ENCODE measurements around the gene KRTAP4-6.
"Not testable (repeated sequence)": the region's sequence is repeated elsewhere in the genome, so short reads cannot be mapped to it uniquely, and the experiment has no call there.

Gene KRTAP4-6

DNA sequence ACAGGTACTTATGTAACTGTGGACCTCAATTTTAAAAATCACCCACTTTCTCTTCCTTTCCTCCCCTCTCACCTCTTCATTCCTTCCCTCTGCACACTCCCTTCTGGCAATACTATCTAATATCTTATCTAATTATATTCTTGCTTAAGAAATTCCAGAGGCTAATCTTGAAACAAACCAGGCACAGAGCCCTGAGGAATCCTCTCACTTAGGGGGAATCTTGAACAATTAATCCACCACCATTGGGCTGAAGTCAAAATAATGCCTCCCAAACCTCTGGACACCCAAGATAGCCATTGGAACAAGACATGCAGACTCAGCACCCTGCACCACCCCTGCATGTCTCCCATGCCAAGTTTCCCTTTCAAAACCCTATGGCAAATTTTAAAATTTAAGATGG is 1.0 kb upstream of the KRTAP4-6 start:
- peaks cover 18% of the 10 kb centered on the region for H3K9me3 ChIP-seq (ENCODE audit: insufficient read depth, low read depth, low read length)
- no peak overlapping the region for H3K9ac ChIP-seq (ENCODE audit: low read depth, low read length)
- no peaks in the 10 kb centered on the region for H3K4me1 ChIP-seq (ENCODE audit: insufficient read depth, low read length)
- H3K36me3 ChIP-seq (ENCODE audit: insufficient read depth, low read depth, low read length): no peaks in the 10 kb centered on the region
- no peak overlapping the region for H3K4me3 ChIP-seq (ENCODE audit: low read length)
- no peaks in the 10 kb centered on the region for H3K27me3 ChIP-seq (ENCODE audit: insufficient read depth, low read length)
- no peak overlapping the region for H3K27ac ChIP-seq (ENCODE audit: low read length)

DNA sequence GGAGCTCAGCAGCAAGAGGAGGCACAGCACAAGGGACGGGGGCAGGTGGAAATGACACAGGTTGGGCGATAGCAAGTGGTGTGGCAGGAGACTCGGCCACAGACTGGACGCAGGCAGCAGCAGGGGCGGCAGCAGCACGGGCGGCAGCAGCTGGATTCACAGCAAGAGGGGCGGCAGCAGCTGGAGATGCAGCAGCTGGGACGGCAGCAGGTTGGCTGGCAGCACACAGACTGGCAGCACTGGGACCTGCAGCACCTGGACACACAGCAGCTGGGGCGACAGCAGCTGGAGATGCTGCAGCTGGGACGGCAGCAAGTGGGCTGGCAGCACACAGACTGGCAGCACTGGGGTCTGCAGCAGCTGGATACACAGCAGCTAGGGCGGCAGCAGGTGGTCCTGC is 479 bp downstream of the KRTAP4-6 start:
- H3K36me3 ChIP-seq (ENCODE audit: insufficient read depth, low read depth, low read length); H3K27ac ChIP-seq (ENCODE audit: low read length); H3K4me3 ChIP-seq (ENCODE audit: low read length); H3K27me3 ChIP-seq (ENCODE audit: insufficient read depth, low read length); H3K9ac ChIP-seq (ENCODE audit: low read depth, low read length); H3K4me1 ChIP-seq (ENCODE audit: insufficient read depth, low read length): not testable (repeated sequence)
- H3K9me3 ChIP-seq (ENCODE audit: insufficient read depth, low read depth, low read length): peaks cover 18% of the 10 kb centered on the region

DNA sequence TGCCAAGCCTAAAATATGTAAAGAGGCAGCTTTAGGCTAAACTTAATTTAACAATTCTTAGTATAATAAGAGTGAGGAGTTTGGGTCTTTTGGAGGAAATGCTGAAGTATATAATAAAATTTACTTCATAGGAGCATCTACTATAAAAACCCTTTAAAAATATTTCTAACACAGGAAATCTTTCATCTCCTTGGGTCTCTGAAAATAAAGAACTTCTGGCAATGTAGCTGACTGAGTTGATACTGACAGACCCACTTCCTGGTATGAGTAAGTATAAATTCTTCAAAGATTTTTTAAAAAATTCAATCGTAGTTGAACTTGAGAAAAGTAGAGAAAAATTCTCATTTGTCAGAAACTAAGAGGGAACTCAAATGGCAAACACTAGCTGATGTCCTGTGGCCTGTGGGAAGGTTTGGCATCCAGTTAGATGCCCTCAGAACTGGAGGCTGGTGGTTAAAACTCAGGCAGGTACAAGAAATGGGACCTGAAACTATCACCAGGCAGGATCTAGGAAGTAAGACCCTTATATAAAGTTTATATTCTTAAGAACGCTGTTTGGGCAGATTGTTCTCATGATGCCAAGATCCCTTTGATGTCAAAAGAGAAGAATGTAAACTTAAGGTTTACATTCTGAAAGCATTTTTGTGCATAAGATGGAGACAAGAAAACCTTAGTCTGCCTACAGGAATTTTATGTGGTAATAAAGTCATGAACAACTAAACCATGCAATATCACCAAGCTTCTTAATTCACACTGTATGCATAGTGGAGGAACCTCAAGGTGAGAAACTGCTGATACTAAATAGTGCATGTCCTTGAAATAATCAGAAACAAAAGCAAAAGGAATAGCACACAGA is 6.2 kb downstream of the KRTAP4-6 start:
- Histone ChIP-seq H3K9ac (ENCODE audit: low read depth, low read length) (no peak overlapping the region), H3K27ac (ENCODE audit: low read length) (no peak overlapping the region), H3K27me3 (ENCODE audit: insufficient read depth, low read length) (no peaks in the 10 kb centered on the region)

DNA sequence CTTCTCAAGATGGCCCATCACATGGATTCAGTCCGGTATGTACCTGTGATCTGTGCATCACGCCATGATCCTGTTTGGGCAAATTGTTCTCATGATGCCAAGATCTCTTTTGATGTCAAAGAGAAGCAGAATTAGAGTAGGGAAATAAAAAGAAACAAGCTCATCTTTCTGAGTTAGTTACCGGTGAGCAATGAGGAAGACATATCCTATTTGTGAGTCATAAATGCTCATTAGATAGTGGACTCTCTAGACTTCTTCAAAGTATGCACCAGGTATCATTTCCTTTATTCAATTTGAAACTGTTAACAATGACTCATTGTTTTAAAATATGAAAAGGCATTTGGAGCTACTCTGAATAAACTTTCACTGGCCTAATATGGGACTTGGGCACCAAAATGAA is 8.4 kb downstream of the KRTAP4-6 start:
- no peaks in the 10 kb centered on the region for H3K9me3 ChIP-seq (ENCODE audit: insufficient read depth, low read depth, low read length)
- no peaks in the 10 kb centered on the region for H3K27me3 ChIP-seq (ENCODE audit: insufficient read depth, low read length)
- no peaks in the 10 kb centered on the region for H3K36me3 ChIP-seq (ENCODE audit: insufficient read depth, low read depth, low read length)
- H3K4me3 ChIP-seq (ENCODE audit: low read length): no peak overlapping the region
- no peaks in the 10 kb centered on the region for H3K4me1 ChIP-seq (ENCODE audit: insufficient read depth, low read length)
- no peak overlapping the region for H3K9ac ChIP-seq (ENCODE audit: low read depth, low read length)
- H3K27ac ChIP-seq (ENCODE audit: low read length): no peak overlapping the region

More for the DNA sequence above, 6.2 kb downstream of the KRTAP4-6 start:
- H3K36me3 ChIP-seq (ENCODE audit: insufficient read depth, low read depth, low read length): no peaks in the 10 kb centered on the region
- 0 out of 2 replicates have a peak, but pooled peaks cover under 1% of the 10 kb centered on the region for H3K9me3 ChIP-seq (ENCODE audit: insufficient read depth, low read depth, low read length)
- no peaks in the 10 kb centered on the region for H3K4me1 ChIP-seq (ENCODE audit: insufficient read depth, low read length)
- H3K4me3 ChIP-seq (ENCODE audit: low read length): no peak overlapping the region

DNA sequence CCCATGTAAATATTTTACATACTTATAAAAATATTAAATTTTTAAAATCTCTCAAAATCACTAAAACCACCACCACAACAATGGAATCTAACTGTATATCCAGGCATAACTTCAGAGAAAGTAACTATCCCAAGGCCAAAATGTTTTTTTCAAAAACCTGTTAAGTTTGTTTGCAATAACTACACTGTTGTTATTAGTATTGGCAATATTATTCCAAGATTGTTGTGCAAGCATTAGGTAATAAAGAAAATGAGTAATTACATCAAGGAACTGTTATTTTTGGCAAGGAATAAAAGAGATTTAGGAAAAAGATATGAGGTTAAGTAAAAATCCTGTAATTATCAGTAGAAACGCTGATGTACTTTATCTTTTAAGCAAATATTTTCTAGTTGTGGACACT is 13.0 kb downstream of the KRTAP4-6 start:
- Histone ChIP-seq H3K27ac (ENCODE audit: low read length) (no peak overlapping the region), H3K4me1 (ENCODE audit: insufficient read depth, low read length) (no peaks in the 10 kb centered on the region), H3K27me3 (ENCODE audit: insufficient read depth, low read length) (no peaks in the 10 kb centered on the region), H3K9ac (ENCODE audit: low read depth, low read length) (no peak overlapping the region), H3K9me3 (ENCODE audit: insufficient read depth, low read depth, low read length) (no peaks in the 10 kb centered on the region), H3K4me3 (ENCODE audit: low read length) (no peak overlapping the region), H3K36me3 (ENCODE audit: insufficient read depth, low read depth, low read length) (no peaks in the 10 kb centered on the region)

DNA sequence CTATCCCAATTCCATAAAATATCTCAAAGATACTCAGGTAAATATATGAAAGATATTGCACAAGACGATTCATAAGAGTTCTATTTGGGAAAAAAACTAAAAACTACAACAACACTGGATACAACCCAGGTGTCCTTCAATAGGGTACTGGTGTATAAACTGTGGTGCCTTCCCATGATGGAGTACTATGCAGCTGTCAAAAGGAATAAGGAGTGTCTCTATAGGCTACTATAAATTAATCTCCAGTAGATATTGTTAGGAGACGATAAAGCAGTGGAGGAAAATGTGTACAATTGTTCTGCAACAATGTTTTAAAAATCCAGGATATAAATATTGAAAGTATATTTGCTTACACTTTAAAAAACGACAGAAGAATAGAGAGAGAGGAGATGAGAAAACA is 13.9 kb downstream of the KRTAP4-6 start:
- no peaks in the 10 kb centered on the region for H3K27me3 ChIP-seq (ENCODE audit: insufficient read depth, low read length)
- no peak overlapping the region for H3K4me3 ChIP-seq (ENCODE audit: low read length)
- H3K9me3 ChIP-seq (ENCODE audit: insufficient read depth, low read depth, low read length): no peaks in the 10 kb centered on the region
- no peak overlapping the region for H3K27ac ChIP-seq (ENCODE audit: low read length)
- no peaks in the 10 kb centered on the region for H3K36me3 ChIP-seq (ENCODE audit: insufficient read depth, low read depth, low read length)
- H3K9ac ChIP-seq (ENCODE audit: low read depth, low read length): no peak overlapping the region
- H3K4me1 ChIP-seq (ENCODE audit: insufficient read depth, low read length): no peaks in the 10 kb centered on the region

DNA sequence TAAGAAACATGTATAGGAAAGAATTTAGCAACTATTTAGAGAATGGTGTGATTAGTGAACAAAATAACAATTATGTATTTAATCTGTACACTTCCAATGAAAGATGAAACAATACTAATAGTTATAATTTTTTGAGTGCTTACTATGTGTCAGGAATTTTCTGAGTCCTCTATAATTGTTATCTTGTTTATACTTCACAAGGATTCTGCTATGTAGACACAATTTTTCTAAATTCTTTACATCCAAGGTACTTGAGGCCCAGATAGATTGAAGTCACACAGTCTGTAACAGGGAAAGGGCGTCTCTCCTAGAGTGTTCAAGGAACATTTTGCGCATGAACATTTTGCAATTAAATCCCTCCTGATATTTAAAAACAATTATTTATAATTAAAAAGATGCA is 15.3 kb downstream of the KRTAP4-6 start:
- H3K27ac ChIP-seq (ENCODE audit: low read length): no peak overlapping the region
- H3K36me3 ChIP-seq (ENCODE audit: insufficient read depth, low read depth, low read length): no peaks in the 10 kb centered on the region
- no peaks in the 10 kb centered on the region for H3K4me1 ChIP-seq (ENCODE audit: insufficient read depth, low read length)
- no peaks in the 10 kb centered on the region for H3K9me3 ChIP-seq (ENCODE audit: insufficient read depth, low read depth, low read length)
- no peak overlapping the region for H3K9ac ChIP-seq (ENCODE audit: low read depth, low read length)
- no peak overlapping the region for H3K4me3 ChIP-seq (ENCODE audit: low read length)
- no peaks in the 10 kb centered on the region for H3K27me3 ChIP-seq (ENCODE audit: insufficient read depth, low read length)

DNA sequence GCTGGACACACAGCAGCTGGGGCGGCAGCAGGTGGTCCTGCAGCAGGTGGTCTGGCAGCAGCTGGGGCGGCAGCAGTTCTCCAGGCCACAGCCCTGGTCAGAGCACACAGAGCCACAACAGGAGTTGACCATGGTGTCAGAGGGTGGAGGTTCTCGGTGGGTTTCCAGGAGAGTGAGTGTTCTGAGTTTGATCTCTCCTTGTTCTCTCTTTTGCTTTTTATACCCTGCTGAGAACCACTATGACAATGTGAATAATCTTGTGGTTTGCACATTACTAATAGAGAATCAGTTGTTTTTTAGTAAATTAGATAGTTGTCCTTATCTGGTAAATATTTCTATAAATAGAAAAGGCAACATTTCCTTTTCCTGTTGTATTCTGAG is 16.4 kb downstream of the KRTAP4-6 start, which contains the start of gene KRTAP4-12:
Gene KRTAP4-12, minus strand, starts transcription at position 192 of the 381 bp plus-strand sequence. Its CDS starts 60 bp downstream, at position 132.
- H3K9me3 ChIP-seq (ENCODE audit: insufficient read depth, low read depth, low read length); H3K4me1 ChIP-seq (ENCODE audit: insufficient read depth, low read length); H3K27me3 ChIP-seq (ENCODE audit: insufficient read depth, low read length); H3K4me3 ChIP-seq (ENCODE audit: low read length); H3K27ac ChIP-seq (ENCODE audit: low read length); H3K36me3 ChIP-seq (ENCODE audit: insufficient read depth, low read depth, low read length); H3K9ac ChIP-seq (ENCODE audit: low read depth, low read length): not testable (repeated sequence)

DNA sequence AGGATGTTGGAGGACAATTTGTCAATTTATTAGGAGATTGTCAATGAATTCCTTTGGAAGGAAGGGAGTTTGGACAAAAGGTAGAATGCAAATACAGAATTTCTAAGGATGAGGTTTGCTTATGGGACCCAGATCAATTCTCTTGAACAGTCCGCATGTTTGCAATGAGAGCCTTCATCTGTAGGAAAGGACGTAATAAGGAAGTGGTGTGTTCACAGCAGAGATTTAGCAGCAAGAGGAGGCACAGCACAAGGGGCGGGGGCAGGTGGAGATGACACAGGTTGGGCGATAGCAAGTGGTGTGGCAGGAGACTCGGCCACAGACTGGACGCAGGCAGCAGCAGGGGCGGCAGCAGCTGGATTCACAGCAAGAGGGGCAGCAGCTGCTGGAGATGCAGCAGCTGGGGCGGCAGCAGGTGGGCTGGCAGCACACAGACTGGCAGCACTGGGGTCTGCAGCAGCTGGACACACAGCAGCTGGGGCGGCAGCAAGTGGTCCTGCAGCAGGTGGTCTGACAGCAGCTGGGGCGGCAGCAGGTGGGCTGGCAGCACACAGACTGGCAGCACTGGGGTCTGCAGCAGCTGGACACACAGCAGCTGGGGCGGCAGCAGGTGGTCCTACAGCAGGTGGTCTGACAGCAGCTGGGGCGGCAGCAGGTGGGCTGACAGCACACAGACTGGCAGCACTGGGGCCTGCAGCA is 16.9 kb downstream of the KRTAP4-6 start:
- H3K4me1 ChIP-seq (ENCODE audit: insufficient read depth, low read length); H3K9ac ChIP-seq (ENCODE audit: low read depth, low read length); H3K4me3 ChIP-seq (ENCODE audit: low read length); H3K36me3 ChIP-seq (ENCODE audit: insufficient read depth, low read depth, low read length); H3K27ac ChIP-seq (ENCODE audit: low read length); H3K9me3 ChIP-seq (ENCODE audit: insufficient read depth, low read depth, low read length); H3K27me3 ChIP-seq (ENCODE audit: insufficient read depth, low read length): not testable (repeated sequence)

DNA sequence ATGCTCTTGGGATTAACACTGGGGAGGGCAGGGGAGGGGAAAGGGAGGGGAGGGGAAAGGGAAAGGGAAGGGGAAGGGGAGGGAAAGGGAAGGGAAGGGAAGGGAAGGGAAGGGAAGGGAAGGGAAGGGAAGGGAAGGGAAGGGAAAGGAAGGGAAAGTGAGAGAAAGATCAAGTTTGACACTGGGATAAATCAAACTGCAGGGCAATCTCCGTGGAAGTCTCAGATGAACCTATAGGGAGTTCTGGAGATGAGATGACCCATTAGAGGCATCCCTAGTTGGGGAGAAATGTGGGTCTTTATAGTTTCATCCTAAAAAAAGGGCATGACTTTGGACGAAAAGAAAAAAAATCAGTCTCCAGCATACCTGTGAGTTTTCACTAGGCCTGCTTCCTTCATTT is 18.6 kb downstream of the KRTAP4-6 start:
- no peaks in the 10 kb centered on the region for H3K4me1 ChIP-seq (ENCODE audit: insufficient read depth, low read length)
- no peaks in the 10 kb centered on the region for H3K27me3 ChIP-seq (ENCODE audit: insufficient read depth, low read length)
- no peak overlapping the region for H3K9ac ChIP-seq (ENCODE audit: low read depth, low read length)
- no peaks in the 10 kb centered on the region for H3K9me3 ChIP-seq (ENCODE audit: insufficient read depth, low read depth, low read length)
- no peak overlapping the region for H3K4me3 ChIP-seq (ENCODE audit: low read length)
- no peaks in the 10 kb centered on the region for H3K36me3 ChIP-seq (ENCODE audit: insufficient read depth, low read depth, low read length)
- no peak overlapping the region for H3K27ac ChIP-seq (ENCODE audit: low read length)

DNA sequence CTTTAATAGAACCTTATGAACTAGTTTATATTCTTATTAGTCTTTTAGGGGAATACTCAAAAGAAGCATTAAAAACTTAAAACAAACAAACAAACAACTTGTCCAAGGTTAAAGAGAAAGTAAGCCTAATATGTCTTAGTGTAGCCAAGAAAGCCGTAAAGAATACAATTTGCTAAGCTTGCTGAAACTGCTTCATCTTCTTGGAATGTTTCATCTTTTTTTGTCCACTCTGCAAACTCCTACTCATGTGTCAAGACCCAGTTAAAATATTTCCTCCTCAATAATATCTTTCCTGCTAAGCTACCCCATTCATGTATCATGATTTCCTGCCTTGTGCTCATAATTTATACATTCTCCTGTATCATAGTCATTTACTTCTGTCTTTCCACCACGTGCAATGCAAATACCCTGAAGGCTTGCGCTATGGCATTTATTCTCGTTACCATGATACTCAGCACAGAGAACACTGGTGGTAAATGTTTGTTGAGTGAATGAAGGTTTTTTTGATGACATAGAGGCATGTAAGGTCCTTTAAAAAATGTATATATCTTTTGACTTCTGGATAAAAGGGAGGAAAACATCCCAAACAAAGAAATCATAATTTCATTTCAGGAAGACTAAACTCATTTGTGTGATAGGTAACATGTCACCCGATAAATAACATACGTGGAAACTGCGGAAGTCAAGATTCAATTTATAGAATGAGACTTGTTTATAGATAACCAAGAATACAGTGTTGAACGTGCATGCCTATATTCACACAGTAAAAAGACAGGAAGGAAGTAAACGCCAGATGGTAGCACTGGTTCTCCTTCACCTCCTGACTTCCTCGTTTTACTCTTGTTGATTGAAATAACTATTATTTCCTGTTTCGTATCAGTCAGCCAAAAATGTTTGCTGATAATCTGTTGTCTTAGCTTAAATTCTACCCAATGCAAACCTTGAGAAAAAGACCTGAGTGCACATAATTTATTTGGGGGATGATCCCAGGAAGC is 20.4 kb downstream of the KRTAP4-6 start:
- not testable (repeated sequence) for H3K4me1 ChIP-seq (ENCODE audit: insufficient read depth, low read length); H3K36me3 ChIP-seq (ENCODE audit: insufficient read depth, low read depth, low read length); H3K4me3 ChIP-seq (ENCODE audit: low read length); H3K9ac ChIP-seq (ENCODE audit: low read depth, low read length); H3K27me3 ChIP-seq (ENCODE audit: insufficient read depth, low read length); H3K9me3 ChIP-seq (ENCODE audit: insufficient read depth, low read depth, low read length); H3K27ac ChIP-seq (ENCODE audit: low read length)

Data from iPS-20b (cell line).